Stimulated activated CD4-positive, alpha-beta T cell treated with anti-CD3 and anti-CD28 coated beads, TNF-alpha, amount 100 ng/mL, for 4 hours (primary cell): ENCODE data around the gene KRT16.
"Not testable (repeated sequence)": the region's sequence is repeated elsewhere in the genome, so short reads cannot be mapped to it uniquely, and the experiment has no call there.

Source experiments
- DNase-seq, 3 experiments: peaks; one replicate each; pipeline ENCODE4 v3.0.0-alpha.2; 2020; ENCODE audit warnings: low read depth in 3 of 3

Gene KRT16

DNA sequence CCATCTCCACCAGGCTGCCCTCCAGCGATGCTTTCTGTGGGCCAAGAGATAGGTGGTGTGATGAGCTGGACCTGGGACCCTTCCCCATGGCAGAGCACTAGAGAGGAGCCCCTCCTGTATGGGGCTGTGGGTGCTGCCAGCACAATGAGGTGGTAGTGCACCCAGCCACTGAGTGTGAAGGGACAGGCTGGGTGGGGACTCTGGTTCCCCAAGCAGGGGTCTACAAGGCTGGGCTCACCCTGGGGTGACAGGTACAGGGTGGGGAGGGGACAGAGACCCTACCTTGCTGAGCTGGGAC is 15.5 kb upstream of the KRT16 start:
- DNase-seq, result not testable (repeated sequence)

DNA sequence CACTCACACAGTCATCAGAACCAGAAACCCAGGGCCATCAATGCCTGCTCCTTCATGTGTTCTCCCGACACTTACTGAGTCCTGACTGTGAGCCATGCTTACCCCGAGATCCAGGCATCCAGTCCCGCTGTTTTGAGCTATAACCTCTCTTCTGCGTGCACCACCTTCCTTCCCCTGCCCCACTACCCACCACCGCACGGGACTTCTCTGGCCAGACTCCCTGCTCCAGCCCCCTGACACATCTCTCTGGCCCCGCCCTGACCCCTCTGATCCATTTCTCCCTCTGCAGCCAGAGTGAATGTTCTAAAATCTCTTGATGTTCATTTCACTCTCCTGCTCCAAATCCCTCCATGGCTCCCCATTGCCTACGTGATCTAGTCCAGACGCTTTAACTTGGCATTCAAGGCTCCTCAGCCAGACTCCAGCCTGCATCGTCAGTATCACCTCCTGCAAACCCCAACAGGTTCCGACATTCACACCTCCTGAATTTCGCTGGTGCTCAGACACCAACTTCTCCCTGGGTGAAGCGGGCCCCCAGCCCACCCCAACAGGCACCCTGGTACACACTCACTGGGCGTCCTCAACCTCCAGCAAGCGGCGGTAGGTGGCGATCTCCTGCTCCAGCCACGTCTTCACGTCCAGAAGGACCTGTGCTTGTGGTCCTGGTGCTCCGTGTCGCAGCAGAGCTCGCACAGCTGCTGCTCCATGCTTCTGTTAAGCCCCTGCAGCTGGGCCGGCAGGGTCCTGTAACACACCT is 14.9 kb upstream of the KRT16 start:
- no peak for DNase-seq

DNA sequence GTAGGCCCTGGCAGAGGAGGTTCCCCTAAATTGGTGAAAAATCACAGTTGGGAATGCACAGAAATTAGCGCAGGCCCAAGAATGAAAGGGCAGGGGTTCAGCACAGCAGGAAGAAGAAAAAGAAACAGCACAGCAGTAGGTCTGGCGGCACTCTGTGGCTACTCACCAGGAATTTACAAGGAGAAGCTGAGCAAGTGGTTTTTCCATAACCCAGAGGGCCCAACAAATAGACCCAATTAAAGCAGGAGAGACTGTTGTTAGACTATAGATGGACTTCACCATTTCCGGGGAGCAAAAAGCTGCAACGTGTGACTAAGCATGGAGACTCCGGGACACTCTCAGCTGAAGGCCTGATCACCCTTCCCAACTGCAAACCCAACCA is 14.3 kb upstream of the KRT16 start:
- DNase-seq, result not testable (repeated sequence)

DNA sequence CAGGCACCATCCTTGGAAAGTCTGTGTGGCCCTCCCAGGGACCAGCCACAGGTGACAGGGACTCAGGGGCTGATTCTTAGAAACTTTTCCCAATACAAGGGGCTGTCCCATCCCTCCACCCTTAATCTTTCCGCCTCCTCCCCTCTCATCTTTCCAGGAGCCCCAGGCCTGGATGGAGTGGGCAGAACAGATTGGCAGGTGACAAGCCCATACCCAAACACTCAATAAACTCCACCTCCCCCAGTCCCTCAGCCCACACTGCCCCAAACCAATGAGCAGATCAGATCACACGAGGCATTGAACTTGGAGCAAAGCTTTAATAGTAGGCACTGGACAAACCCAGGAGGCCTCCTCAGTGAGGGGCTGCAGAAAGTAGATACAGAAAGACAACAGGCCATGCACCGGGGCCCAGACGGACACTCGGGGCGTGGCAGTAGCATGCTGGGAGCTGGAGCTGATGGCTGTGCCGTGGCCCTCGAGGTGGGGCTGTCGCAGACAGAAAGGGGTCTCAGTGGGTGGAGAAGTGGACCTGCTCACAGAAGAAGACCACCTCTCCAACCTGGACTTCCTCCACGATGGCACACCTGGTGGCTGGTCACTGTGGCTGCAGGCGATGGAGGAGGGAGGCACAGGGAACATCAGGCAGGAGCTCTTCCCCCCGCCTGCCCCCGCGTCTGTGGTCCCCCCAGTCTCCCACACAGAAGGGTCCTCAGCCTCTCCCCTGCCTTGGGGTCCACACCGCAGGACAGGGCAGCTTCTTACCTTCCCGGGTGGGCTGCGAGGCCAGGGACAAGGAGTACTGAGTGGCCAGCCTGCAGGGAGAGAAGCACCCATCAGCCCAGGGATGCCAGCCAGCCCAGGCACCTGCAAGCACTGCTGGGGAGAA is 13.7 kb upstream of the KRT16 start:
- DNase-seq, result not testable (repeated sequence)

DNA sequence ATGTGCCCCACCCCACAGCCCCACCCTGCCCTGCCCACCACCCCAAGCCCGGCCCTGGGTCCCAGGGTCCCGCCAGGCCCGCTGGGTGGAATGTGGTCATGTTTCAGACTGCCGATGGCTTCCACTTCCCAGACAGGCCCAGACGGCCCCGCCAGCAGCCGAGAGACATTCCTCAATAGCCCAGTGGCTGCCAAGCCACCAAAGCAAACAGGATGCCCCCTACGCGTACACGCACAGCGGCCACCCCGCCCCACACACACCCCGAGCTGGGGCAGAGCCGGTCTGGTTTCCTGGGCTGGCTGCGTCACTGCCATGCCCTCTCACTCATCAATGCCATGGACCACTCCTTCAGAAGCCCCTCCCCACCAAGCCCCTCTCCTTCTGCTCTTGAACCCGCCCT is 13.0 kb upstream of the KRT16 start:
- DNase-seq, result no peak

DNA sequence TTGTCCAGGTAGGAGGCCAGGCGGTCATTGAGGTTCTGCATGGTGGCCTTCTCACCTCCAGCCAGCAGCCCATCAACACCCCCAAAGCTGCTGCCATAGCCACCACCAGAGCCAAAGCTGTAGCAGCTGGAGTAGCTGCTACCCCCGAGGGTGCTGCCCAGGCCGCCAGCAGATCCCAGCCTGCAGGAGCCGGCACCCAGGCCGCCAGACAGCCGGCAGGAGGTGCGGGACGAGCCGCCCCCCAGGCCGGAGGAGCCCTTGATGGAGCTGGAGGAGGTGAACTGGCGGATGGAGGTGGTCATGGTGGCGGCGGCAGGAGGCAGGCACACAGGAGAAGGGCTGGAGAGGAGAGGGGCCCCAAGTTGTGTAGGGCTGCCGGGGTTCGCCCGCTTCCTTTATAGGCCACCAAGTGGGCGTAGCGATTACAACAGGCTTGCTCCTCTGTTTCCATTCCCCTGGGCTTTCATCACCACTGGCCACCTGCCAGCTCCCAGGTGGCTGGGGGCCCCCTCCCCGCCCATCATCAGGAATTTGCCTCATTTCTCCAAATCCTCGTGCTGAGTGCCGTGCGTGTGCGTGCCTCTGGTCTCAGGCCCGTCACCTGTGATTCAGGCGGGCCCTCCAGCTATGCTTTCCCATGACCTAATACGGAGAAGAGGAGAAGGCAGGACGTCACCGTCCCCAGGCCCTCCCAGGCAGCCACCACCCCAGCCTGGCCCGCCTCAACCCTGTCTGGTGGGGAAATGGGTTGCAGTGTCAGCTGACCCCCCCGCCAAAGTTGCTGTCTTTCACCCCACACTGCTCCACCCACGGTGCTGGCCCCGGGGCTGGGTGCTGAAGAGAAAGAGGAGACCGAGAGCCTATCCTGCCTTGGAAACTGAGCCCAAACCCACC is 11.9 kb upstream of the KRT16 start, which contains the start of gene KRT17:
TSS of gene KRT17 (minus strand) at position 368 of the 894 bp plus-strand sequence. CDS start at position 302, 66 bp downstream.
- no peak for DNase-seq

DNA sequence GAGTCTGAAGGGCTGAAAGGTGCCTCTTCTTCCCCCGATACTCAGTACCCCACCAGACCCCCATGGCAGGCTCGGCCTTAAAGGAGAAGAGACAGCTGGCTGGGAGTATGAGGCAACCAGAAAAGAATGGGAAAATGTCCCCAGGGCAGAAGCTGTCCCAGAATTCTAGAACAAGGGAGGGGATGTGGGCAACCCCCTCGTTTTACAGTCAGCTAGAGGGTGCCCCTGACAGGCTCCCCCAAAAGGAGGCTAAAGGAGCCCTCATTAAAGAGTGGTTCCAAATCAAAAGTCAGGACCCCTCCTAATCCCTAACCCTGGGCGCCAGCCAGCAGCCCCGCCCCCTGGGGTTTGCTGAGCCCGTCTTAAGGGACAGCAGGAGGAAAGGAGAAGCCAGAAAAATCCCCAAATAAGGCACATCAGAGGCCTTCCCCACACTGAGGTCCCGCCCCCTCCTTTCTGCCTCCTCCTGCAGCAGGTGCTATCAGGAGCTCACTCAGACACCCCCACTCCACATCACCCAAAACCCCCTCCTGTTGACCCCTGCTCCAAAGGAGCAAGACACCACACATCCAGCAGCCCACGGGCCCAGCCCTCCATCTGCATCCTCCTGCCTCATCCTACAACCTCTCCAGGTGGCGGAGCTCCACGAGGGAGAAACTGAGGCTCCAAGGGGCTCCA is 10.8 kb upstream of the KRT16 start:
- not testable (repeated sequence) for DNase-seq

DNA sequence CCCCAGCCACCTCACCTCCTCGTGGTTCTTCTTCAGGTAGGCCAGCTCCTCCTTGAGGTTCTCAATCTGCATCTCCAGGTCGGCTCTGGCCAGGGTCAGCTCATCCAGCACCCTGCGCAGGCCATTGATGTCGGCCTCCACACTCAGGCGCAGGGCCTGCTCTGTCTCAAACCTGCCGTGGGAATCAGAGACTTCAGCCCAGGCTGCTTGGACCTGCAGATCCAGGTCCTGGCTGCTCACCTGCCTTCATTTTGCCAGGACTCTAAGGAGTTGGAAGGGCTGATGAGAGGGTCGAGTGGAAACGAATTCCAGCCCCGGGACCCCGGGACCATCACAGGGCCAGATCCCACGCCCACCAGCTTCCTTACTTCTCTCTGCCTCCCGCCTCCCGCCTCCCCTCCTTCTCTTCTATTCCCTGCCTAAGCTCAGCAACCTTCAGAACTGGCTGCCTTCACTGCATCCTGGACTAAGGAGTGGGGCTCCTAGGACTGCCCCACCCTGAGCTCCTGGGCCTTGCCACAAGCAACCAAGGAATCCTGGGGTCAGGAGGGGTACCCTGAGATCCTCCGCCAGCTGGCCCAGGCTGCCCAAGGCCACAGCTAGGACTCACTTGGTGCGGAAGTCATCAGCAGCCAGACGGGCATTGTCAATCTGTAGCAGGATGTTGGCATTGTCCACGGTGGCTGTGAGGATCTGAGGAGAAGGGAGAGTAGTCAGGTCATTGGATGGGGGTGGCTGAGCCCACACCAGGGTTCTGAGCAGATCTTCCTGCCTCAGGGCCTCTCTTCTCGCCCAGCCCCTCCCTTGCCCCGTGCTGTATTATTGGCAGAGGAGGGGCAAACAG is 10.0 kb upstream of the KRT16 start:
- not testable (repeated sequence) for DNase-seq

DNA sequence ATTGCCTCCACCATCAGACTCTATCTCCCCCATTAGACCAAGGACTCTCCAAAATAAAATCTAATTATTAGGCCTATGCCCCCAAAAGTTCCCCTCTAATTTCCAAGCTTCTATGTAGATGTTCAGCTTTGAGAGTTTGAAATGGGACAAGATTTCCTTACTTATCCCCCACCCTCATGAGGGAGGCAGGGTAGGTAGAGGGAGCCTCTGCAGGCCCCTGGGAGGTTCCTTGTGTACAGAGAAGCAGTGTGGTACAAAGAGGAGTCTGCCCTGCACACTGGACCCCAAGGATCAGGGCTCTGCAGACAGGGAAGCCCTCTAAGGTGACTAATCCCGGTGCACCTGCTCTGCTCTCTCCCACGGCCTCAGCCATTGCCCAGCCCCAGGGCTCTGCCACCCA is 9.3 kb upstream of the KRT16 start:
- DNase-seq, result no peak

DNA sequence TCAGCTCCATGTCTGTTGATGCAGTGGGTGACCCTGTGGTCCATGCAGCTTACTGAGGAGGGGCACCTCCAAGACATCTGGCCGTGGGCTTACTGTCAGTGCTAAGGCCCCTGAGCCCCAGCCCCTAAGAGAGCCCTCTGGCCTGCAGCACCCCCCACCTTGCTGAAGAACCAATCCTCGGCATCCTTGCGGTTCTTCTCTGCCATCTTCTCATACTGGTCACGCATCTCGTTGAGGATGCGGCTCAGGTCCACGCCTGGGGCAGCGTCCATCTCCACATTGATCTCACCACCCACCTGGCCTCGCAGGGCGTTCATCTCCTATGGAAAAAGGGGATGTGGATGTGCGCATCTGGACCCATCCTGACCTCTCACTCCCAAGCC is 8.9 kb upstream of the KRT16 start:
- not testable (repeated sequence) for DNase-seq

DNA sequence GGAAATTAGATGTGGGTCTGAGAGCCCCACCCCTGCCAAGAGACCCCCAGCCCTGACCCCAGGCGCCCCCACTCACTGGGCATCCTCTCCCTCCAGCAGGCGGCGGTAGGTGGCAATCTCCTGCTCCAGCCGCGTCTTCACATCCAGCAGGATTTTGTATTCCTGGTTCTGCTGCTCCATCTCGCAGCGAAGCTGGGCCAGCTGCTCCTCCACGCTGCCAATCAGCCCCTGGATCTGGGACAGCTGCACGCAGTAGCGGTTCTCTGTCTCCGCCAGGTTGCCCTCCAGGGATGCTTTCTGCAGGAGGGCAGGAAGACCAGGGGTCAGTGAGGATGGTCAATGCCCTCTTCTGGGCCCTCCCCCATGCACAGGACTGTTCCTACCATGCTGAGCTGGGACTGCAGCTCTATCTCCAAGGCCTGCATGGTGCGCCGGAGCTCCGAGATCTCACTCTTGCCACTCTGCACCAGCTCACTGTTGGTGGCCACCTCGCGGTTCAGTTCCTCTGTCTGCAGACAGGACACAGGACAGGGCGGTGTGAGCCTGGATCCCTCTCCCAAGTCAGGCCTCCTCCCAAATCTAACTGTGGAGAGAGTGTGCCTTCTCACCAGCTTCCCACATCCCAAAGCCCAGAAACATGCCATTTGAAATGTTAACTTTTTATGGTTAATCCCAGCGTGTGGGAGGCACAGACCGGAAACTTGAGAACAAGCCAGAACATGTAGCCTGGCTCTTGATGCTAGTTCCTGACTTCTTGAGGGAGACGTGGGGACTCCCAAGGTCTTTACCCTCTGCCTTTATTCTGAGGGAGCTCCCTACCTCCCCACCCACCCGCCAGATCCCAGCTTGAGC is 8.2 kb upstream of the KRT16 start:
- DNase-seq, result no peak

DNA sequence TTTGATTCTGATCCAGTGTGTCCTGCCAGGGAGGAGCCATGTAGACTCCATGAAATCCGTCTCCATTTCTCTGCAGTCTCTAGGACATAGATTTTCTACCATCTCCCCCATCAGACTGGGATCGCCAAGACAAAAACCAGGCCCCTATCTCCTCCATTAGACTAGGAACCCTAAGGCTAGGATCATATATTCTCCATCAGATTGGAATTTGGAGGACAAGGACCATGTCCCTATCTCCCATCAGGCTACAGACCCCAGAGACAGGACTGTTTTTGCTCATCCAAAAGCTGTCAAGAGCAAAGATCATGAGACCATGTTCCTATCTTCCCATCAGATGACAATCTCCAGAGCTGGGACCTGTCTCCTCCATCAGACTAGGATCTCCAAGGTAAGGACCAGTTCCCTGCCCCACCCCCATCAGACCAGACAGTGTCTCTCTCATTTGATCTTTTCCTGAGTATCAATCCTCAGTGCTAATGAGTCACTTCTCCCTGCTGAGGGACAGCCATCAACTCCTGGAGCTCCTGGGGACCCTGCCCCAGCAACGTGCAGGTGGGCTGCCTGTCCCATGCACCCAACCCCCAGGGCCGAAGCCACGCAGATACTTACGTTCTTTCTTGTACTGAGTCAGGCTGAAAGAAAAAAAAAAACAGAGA is 7.5 kb upstream of the KRT16 start:
- not testable (repeated sequence) for DNase-seq

DNA sequence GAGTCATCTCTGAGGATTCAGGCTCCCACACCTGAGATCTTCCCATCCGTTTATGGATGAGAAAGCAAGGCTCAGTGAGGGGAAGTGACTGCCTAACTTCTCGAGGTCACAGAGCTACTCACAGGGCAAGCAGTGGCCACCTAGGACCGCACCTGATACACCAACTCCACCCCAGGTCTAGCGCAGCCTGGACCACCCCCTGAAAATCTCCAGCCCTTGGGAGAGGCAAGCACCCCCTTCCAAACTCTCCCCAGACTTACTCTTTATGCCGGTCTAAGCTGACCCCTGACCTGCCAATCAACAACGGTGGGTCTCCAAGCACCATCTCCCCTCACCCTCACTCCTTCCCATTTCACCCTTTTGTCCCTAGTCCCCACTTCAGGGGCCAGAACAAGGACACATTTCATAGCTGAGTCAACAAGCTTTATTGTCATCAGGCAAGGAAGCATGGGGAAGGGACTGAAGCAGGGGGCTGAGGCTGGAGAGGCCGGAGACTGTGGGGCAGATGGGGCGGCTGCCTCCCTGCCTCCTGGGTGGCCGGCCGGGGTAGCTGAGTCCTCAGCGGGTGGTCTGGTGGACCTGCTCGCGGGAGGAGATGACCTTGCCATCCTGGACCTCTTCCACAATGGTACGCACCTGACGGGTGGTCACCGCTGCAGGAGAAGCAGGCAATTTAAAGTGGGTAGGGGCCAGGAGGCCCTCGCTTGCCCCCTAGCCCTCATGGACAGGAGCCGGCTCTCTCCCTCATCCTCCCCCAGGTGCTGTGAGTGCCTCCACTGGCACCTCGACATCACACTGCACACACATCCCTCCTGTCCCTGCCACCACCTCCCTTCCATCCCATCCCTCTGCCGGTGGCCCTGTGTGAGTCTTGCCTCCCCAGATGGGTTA is 6.7 kb upstream of the KRT16 start:
- DNase-seq, result no peak

DNA sequence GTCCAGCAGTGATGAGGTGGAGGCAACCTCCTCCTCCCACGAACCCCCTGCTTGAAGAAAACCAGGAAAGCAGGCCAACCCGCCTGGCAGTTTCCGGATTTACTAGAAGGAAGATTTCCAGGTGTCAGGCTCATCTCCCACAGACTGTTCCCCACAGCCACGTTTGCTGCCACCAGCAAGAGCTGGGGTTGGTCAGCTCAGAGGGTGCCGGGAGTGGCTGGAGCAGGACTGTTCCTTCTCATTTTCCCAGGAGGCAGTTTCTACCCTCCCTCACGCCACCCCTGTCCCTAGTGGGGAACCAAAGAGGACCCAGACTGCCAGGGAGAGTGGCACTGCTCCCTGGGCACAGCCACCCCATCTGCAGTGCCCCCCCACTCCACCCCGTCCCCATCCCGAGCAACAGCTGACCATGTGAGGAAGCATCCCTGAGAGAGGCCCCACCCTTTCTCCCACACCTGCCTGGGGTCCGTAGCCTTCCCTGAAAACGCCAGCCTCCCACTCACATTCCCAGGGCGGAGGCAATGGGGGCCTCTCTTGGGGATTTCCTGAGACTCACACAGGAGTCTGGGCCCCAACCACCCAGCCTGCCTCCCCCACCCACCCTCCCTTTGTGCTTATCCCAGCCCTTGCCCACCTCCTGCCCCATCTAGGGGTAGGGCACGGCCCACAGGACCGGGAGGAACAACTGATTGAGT is 5.9 kb upstream of the KRT16 start:
- no peak for DNase-seq

DNA sequence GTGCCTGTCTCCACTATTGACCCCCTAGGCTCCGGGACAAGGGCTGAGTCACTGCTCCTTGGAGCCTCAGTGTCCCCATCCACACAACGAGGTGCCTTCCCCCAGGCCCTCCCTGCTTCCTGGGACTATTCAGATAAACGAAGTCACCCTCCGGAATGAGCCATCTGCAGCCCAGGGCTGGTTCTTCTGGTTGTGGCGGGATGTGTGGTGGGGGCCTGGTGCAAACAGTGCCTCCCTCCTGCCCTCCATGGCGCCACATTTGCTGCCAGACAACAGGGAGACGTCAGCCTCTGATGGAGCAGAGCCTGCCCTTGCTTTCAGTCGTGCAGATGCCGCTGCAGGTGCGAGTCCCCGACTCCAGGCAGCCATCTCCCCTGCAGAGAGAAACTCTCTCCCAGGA is 5.1 kb upstream of the KRT16 start:
- DNase-seq, result no peak

DNA sequence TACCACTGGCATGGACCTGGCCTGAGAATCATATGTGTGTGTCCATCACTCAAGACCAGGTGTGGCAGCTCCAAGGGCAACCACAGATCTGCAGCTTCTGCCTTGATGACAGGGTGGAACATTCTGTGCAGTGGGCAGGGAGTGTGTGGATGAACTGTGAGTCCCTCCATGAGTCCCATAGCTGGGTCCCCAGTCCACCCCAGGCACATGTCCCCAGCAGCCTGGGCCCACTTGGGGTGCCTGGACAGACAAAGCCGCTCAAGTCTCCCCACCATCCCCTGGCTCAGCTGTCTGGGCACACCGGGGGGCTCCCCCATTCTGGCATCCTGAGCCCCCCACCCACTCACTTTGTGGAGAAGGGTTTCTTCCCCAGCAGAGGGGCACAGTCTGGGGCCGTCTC is 4.6 kb upstream of the KRT16 start:
- no peak for DNase-seq

DNA sequence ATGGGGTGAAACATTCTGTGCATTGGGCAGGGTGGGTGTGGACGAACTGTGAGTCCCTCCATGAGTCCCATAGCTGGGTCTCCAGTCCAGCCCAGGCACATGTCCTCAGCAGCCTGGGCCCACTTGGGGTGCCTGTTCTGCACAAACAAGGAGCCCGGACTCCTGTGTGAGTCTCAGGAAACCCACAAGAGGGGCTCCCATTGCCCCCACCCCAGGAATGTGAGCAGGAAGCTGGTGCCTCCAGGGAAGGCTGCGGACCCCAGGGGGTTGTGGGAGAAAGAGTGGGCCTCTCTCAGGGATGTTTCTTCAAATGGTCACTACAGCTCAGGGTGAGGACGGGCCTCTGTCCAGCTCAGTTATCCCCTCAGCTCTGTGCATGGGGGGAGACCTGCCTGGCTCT is 3.9 kb upstream of the KRT16 start:
- not testable (repeated sequence) for DNase-seq

DNA sequence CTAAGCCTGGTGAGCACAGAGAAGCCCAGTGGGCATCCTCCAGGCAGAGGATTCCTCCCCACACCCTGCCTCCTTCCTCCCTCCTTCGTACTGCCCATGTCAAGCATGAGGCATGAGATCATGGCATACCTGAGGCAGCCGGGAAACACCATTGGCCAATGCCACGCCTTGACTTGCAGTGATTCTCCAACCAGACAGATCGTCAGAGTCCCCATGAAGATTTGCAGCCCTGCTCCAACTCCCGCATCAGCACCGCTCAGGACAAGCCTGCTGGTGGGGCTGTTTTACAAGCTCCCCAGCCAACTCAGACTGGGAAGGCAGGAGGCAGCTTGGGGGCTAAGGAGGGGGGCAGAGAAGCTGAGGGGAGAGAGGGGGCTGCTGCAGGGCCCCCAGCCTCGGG is 2.9 kb upstream of the KRT16 start:
- DNase-seq, result no peak
